GM19239 (cell line): ENCODE results near the gene ATG7.
"Not testable (repeated sequence)": the region's sequence is repeated elsewhere in the genome, so short reads cannot be mapped to it uniquely, and the experiment has no call there.

ENCODE experiments used
- DNase-seq: peaks from one replicate; pipeline ENCODE4 v3.0.0; 2011; ENCODE audit warnings: low spot score; ENCODE audit not compliant: insufficient read length
- FAIRE-seq: peaks from 2 replicates; lab custom pipeline; 2011; peaks lifted over from hg19 to GRCh38; lab: Jason Lieb, UNC

ATG7 gene

DNA sequence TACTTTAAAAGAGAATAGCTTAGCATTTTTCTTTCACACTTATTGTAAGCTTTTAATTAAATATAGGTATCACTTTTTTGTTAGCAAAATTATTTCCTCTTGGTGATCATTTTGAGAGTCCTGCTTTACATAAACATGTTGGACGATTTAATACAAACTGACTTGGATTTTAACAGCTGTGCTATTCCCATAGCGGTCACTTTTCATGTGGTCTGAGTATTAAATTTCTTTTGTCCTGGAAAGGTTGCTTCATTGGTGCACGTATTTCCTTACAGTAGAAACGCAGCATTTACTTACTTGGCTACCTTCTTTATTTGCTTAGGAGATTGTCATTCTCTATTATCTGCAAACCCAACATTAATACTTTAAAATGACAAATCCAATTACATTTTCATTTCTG, 109.4 kb downstream of the ATG7 start:
- FAIRE-seq (no peak), DNase-seq (no peak)

DNA sequence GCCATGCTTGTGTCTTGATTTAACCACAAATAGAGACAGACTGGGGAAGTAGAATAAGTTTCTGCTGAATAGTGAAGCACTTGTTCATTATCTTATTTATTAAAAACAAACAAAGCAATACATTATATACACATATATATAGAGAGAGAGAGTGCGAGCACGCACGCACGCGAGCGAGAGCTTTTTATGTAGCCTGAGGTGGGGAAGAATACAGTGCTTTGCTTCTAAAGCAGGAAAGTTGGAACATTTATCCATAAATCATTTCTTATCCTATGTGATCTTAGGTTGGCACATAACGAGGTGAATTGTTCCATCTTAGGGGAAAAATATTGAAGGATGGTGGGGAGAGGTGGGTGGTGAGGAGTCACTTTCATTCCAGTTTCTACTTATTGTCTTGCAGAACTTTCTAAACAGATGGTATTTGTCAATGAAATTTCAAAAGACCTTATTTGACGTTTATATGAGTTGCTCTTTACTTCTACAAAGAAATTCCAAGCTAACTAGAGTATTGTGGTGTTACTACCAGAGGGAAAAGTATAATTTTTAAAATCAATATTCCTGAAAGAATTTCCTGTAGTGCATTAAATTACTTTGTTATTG, 110.0 kb downstream of the ATG7 start:
- FAIRE-seq (no peak), DNase-seq (no peak)

DNA sequence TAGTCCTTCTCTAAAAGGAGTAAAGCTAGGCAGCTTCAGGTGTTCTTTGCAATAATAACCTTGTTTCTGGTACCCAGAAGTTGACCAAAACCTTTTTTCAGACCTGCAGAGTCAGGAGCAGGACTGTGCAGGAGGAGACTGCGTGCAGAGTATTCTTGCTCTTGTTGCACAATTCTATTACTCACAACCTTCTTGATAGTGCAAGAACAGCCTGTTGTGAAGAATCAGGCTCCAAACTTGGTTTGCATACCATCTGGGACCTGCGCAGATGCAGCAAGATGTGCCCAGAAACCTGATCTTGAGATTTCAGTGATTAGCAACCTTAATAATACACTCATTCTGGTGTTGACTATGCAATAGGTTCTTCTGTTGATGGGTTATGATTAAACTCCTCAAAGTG, 111.9 kb downstream of the ATG7 start:
- DNase-seq (no peak), FAIRE-seq (no peak)

DNA sequence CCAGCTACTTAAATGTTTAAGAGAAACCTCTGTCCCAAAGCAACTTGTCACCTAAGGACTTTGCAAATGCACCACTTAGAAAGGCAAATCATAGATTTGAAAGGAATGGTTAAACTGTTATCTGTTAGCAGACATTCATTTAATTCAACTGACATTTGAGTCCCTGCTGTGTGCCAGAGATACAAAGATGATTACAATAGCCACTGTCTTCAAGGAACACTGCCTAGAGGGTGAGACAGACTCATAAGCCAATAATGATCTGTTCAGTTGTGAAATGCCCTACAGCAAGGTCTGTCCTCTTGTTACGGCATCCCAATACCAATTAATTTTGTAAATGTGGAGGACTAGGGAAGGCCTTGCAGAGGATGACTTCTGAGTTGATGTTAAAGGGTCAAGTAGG, 113.1 kb downstream of the ATG7 start:
- no peak for FAIRE-seq
- DNase-seq: no peak

DNA sequence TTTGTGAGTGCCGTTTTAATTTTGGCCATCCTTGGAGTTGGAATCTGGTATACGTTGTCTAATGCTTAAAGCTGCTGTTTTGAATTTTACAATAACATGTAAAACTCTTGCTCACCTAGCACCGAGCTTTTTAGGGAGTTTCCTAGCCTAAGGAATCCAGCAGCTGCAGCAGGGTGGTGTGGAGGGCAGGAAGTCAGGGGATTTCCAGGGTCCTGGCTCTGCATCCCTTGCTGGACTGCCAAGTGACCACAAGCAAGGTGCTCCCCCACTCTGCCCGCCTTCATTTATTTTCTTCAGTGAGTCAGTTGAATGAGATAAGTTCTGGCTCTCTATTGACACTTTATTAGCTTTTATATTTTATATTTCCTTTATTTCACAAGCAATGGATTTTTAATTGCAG, 113.7 kb downstream of the ATG7 start:
- FAIRE-seq (no peak), DNase-seq (no peak)

DNA sequence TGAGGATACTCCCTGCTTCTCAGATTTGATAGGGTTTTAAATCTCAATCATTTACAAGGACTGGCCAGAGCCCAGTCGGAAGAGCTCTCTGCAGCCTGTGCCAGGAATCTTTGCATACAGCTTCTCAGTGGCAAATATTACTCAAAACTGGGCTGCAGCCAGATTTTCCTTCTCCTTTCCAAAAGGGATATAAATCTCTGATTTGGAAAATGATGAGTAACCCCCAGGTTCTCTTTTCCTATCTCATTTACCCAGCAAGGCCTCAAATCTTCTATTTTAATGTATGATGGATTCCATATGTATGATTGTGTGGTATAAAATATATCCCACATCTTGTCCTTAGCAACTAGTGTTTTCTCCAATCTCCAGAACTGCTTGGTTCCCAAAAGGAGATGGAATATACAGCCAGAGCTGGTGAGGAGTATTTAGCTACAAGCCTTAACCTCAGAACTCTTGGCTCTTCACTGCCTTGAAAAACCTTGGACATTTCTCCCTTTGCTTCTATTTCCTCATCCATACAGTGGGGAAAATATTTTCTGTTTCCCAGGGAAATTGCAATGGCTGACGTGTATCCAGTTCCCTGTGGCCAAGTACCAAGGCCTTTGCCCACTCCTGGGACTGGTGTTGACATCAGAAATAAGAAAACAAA, 114.4 kb downstream of the ATG7 start:
- DNase-seq (no peak), FAIRE-seq (no peak)

DNA sequence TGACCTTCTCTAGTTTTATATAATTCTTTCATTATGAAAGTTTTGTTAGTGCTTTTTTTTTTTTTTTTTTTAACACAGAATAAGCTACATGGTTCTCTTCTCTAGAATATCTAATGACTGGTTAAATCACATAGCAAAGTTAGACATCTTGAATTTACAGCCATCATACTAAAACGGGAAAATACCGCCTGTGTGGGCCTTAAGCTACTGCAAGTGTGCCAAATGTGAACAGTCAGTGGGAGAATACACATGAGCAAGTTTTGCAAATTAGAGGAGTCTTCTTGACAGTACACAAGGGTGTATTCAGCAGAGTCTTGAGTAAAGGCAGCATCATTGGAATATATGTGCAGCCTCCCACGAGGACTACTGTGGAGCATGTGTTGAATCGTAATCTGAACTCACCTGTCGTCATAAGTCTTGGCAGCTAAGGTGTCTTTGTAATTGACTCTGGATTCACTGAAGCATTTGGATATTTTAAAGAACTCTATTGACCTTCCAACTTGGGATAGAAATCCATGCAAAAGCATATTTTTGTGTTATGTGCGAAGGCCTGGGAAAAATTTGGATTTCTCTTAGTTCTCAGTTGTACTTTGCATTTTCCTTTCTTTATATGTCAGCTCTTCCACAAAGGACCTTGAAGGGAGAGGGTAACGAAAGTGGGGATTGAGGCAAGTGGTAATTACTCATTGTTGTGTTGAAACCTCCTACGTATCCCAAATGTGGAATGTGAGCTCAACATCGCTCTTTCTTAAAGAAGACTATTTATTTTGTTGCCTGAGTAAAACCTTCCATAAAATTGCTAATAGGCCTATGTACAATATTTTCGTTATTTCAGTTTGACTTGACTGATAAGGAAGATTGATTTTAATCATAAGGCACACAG, 117.4 kb downstream of the ATG7 start:
- DNase-seq (no peak), FAIRE-seq (no peak)

DNA sequence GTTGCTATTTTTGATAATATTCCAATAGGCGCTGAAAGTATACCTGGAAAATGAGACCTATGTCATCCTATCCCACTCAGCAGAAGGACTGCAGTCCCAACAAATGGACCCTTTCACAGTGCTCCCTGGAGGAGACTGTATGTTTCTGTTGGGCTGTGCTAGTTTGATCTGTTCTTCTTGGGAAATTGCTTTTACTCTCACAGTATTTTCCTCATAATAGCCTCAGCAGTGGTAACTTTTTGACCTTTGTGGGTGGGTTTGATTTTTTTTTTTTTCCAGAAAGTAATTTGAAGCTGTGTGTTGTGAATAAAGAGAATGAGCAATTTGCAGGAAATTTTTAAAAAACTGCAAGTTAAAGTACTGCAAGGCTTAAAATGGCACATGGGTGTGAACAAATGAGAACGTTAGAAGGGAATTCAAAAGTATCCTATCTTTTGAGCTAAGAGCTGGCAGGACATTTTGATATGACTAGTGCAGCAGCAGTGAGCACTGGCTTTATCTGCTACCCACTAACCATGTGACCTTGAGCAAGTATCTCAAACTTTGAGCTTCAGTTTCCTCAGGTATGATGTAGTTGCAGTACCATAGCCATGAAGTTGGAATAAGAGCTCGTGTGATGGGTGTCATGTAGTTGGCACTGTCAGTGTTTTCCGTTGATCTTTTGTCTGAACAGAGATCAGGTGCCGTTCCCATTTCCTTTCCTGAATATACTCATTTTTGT, 118.4 kb downstream of the ATG7 start:
- FAIRE-seq: no peak

DNA sequence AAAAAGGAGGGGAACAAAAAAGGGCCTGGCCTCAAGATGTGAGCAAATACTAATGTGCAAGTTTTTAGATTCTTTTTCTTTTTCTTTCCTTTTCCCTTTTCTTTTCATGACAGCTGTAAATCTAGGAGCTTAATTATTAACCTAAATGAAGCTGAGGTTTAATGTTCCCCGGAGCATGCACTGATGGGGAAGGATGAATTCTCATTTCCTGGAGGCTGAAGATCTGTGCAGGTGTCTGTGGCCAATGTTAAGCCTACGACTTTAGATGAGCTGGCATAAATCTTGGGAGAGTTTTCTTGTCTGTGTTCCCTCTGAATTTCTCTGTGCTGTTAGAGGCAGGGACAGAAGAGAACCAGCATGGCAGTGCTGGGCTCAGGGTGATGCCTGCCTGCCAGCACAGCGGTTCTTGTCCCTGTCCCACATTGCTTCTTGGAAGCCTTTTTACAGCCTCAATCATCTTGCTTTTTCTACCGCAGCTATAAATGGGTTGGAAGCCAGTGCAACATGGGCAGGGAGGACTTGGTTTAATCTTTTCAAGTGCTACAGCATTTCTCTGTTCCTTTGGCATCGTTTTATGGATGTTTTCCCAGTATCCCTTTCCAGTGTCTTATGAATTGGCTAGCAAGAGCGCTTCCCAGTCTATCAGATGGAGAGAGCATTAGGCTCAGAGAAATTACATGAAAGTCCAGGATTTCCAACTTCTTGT, 119.1 kb downstream of the ATG7 start:
- FAIRE-seq: peak; percentile 42

More for the DNA sequence above, 118.4 kb downstream of the ATG7 start:
- DNase-seq: no peak

DNA sequence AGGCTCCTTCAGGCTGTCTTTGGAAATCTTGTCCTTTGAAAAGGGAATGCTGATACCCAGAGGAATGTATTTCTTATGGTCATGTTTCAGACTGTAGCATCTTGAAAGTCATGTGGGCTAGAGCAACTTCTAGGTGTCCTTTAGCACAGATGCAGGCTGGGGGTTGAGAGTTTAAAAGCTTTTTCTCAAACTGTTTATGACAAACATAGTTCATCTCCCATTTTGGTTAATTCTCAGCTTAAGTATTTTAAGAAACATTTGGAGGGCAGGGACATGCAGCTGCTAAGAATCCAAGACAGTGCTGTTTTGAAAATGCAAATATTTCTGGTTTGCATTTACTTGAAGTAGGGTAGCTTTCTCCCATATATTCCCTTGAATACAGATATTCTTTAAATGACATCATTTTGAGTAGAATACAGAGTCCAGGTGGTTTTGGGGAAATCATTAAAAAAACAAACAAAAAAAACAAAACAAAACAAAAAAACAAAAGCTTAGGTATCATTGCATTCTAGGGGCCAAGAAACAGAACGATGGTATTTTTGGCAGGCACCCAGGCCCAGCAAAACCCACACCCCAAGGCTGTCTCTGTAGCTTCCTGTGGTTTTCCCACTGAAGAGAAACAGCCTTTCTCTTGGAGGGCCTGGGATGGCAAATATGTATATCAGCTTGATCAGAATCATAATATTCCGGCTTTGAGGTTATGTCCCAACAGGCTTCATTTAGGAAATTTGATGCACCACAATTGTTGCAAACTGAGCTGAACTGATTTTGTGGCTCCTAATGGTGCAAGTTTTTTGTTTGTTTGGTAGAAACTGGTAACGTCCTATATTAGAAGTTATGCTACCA, 120.0 kb downstream of the ATG7 start:
- FAIRE-seq: peak; percentile 35
- DNase-seq: no peak

More for the DNA sequence above, 119.1 kb downstream of the ATG7 start:
- peak; percentile 28 for DNase-seq

DNA sequence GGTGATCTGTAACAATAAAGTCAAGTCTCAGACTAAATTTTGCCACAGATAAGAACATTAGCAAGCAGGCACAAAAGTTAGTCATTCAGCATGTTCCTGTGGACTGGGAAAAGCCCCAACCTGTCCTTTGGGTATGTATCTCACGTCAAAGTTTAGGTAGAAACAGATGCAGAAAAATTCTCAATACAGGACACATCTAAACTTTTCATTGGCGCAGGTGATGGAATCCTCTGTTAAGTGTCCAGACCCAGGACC, 120.6 kb downstream of the ATG7 start:
- no peak for DNase-seq
- no peak for FAIRE-seq

DNA sequence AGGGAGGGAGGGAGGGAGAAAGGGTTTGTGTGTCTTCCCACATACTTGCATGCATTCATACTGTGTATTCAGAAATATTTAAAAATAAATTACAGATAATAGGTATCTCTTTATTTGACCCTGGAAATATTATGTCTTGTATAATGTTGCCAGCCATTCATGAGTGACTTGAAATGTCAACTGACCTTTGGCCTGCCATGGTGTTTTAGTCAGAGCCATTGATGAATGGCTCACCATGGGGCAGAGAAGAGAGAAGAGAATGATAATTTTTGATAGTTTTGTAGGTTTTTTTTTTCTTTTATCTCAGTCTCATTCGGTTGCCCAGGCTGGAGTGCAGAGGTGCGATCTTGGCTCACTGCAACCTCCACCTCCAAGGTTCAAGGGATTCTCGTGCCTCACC, 121.2 kb downstream of the ATG7 start:
- DNase-seq (no peak), FAIRE-seq (no peak)

DNA sequence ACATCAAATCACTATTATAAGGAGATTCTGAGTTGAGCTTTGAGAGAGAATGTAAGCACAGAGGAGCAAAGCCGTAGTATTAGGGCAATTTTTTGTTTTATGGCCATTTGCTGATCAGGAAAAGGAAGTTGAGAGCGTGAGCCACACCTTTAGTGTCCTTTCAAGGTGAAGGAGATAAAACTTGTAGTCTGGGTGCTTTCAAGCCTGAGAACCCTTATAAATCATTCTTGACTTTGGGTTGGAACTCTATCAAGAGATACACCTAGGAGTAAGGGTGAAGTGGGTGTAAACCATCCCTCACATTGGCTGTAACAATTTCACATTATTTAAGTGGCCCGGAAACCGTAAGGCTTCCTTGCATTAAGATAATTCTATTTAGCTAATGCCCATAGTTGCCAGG, 122.2 kb downstream of the ATG7 start:
- FAIRE-seq: no peak
- no peak for DNase-seq

DNA sequence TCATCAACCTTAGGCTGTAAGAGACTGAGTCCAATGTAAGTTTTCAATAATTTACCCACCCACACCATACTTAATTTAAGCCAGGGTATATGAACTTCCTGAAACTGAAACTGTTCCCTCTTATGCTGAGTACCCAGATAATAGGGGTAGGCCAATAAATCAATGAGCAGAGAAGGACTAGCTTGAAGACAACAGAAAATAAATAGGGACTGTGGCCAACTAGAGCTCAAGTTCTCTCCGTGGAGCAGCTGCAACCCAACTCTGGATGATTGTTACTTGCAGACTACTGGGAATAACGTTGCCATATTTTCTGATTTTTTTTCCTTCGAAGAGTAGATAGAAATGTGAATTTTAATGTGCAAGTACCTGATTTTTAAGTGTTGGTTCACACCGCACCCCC, 128.0 kb downstream of the ATG7 start:
- DNase-seq: no peak
- FAIRE-seq: no peak

DNA sequence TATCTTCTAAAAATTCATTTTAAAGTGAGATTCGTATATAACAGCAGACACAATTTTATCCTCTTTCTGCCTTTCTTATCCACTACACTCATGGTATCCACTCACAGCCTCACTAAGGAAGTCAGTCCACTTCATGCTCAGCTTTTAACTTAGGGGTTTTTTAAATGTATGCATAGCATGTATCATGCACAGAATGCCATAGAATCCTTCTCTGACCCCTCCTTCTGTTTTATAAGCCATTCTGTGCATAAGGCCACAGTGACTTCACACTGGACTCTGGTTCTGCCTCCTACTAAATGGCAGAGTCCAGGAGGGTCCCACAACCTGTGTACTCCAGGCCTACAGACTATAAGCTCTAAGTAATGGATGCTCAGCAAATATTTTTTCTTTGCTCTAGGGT, 129.2 kb downstream of the ATG7 start:
- no peak for FAIRE-seq

DNA sequence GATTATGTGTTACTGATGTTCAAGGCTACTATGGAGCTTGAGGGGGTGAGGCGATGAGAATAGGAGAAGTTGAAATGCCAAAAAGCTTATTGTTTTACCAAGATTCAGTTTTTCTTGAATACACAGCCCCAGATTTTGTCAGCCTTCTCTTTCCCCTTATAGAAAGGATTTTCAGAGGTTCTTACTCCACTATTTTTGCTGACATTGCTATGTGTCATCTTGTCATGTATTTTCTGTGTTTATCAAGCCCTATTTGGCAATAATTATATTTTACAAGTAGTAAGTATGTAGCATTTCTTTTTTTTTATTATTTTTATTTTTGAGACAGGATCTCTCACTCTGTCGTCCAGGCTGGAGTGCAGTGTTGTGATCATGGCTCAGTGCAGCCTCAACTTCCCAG, 133.1 kb downstream of the ATG7 start:
- DNase-seq (no peak), FAIRE-seq (no peak)

More for the DNA sequence above, 129.2 kb downstream of the ATG7 start:
- DNase-seq: no peak

DNA sequence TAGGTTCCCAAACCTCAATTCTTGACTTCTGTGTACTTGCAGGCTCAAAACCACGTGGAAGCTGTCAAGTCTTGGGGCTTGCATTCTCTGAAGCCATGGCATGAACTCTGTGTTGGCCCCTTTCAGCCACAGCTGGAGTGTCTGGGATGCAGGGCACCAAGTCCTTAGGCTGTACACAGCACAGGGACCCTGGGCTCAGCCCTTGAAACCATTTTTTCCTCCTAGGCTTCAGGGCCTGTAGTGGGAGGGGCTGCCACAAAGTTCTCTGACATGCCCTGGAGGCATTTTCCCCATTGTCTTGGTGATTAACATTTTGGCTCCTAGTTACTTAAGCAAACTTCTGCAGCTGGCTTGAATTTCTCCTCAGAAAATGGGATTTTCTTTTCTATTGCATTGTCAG, 135.4 kb downstream of the ATG7 start:
- DNase-seq (no peak), FAIRE-seq (no peak)

DNA sequence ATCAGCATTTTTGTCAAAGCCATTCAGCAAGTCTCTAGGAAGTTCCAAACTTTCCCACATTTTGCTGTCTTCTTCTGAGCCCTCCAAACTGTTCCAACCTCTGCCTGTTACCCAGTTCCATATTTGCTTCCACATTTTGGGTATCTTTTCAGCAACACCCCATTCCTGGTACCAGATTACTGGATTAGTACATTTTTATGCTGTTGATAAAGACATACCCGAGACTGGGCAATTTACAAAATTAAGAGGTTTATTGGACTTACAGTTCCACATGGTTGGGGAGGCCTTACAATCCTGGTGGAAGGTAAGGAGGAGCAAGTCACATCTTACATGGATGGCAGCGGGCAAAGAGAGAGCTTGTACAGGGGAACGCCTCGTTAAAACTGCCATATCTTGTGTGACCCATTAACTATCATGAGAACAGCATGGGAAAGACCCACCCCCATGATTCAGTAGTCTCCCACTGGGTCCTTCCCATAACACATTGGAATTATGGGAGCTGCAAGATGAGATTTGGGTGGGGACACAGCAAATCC, 136.2 kb downstream of the ATG7 start:
- not testable (repeated sequence) for DNase-seq, FAIRE-seq

DNA sequence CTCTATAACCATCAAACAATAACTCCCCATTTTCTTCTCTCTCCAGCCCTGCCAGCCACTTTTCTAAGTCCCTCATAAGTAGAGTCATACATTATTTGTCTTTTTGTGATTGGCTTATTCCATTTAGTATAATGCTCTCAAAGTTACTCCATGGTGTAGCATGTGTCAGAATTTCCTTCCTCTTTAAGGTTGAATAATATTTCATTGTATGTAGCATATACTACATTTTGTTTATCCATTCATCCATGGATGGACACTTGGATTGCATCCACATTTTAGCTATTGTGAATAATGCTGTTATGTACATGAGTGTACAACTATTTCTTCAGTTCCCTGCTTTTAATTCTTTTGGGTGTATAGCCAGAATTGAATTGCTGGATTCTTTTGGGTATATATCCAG, 138.4 kb downstream of the ATG7 start:
- FAIRE-seq: no peak

More for the DNA sequence above, 138.4 kb downstream of the ATG7 start:
- DNase-seq: no peak
